ENCODE measurements around the gene SLCO2B1. TPM values are rescaled to one million over a fixed set of nuclear protein-coding genes. Genes with fewer than 3 reads are reported as not detected.

Gene SLCO2B1
- total RNA-seq, 1 experiment from 2014 or later = not detected

GRCh38 chr11:75142714-75143419 is 8.0 kb upstream of the SLCO2B1 start:
- peak; percentile 58 for DNase-seq (ENCODE audit: low spot score)
- in situ Hi-C loops (cut with HindIII; ENCODE audit: low sequenced_read_pairs) = no loop called here

- in situ Hi-C loops (cut with HindIII; ENCODE audit: low sequenced_read_pairs) = no loop called here
- no peak for DNase-seq (ENCODE audit: low spot score)
Observed at GRCh38 chr11:75143420-75143731, 7.5 kb upstream of the SLCO2B1 start.

- in situ Hi-C loops (cut with HindIII; ENCODE audit: low sequenced_read_pairs) = no loop called here
Observed at GRCh38 chr11:75144716-75145014, 6.2 kb upstream of the SLCO2B1 start.

GRCh38 chr11:75145196-75145971 is 5.5 kb upstream of the SLCO2B1 start:
- no peak for DNase-seq (ENCODE audit: low spot score)
- in situ Hi-C loops (cut with HindIII; ENCODE audit: low sequenced_read_pairs) = no loop called here

More at GRCh38 chr11:75144716-75145014, 6.2 kb upstream of the SLCO2B1 start:
- no peak for DNase-seq (ENCODE audit: low spot score)

GRCh38 chr11:75145972-75146519 is 4.9 kb upstream of the SLCO2B1 start:
- no peak for DNase-seq (ENCODE audit: low spot score)
- in situ Hi-C loops (cut with HindIII; ENCODE audit: low sequenced_read_pairs) = no loop called here

- in situ Hi-C loops (cut with HindIII; ENCODE audit: low sequenced_read_pairs) = no loop called here
- DNase-seq (ENCODE audit: low spot score) = no peak
Observed at GRCh38 chr11:75146711-75147110, 4.2 kb upstream of the SLCO2B1 start.

- no peak for DNase-seq (ENCODE audit: low spot score)
- in situ Hi-C loops (cut with HindIII; ENCODE audit: low sequenced_read_pairs) = no loop called here
Observed at GRCh38 chr11:75147191-75147874, 3.6 kb upstream of the SLCO2B1 start.

- no peak for DNase-seq (ENCODE audit: low spot score)
Observed at GRCh38 chr11:75147875-75148263, 3.0 kb upstream of the SLCO2B1 start.

GRCh38 chr11:75148436-75148983 is 2.4 kb upstream of the SLCO2B1 start:
- in situ Hi-C loops (cut with HindIII; ENCODE audit: low sequenced_read_pairs) = no loop called here
- no peak for DNase-seq (ENCODE audit: low spot score)

More at GRCh38 chr11:75147875-75148263, 3.0 kb upstream of the SLCO2B1 start:
- in situ Hi-C loops (cut with HindIII; ENCODE audit: low sequenced_read_pairs) = no loop called here

- no peak for DNase-seq (ENCODE audit: low spot score)
- in situ Hi-C loops (cut with HindIII; ENCODE audit: low sequenced_read_pairs) = no loop called here
Observed at GRCh38 chr11:75149766-75150465, 991 bp upstream of the SLCO2B1 start.

GRCh38 chr11:75151346-75152047 is 590 bp downstream of the SLCO2B1 start:
- no peak for DNase-seq (ENCODE audit: low spot score)
- in situ Hi-C loops (cut with HindIII; ENCODE audit: low sequenced_read_pairs) = no loop called here

- DNase-seq (ENCODE audit: low spot score) = no peak
- in situ Hi-C loops (cut with HindIII; ENCODE audit: low sequenced_read_pairs) = no loop called here
Observed at GRCh38 chr11:75152090-75152489, 1.2 kb downstream of the SLCO2B1 start.

- in situ Hi-C loops (cut with HindIII; ENCODE audit: low sequenced_read_pairs) = no loop called here
- no peak for DNase-seq (ENCODE audit: low spot score)
Observed at GRCh38 chr11:75152651-75153427, 1.9 kb downstream of the SLCO2B1 start.

- in situ Hi-C loops (cut with HindIII; ENCODE audit: low sequenced_read_pairs) = no loop called here
Observed at GRCh38 chr11:75154646-75155569, 4.0 kb downstream of the SLCO2B1 start.

GRCh38 chr11:75155570-75156422 is 4.9 kb downstream of the SLCO2B1 start:
- in situ Hi-C loops (cut with HindIII; ENCODE audit: low sequenced_read_pairs) = no loop called here
- no peak for DNase-seq (ENCODE audit: low spot score)

More at GRCh38 chr11:75154646-75155569, 4.0 kb downstream of the SLCO2B1 start:
- DNase-seq (ENCODE audit: low spot score) = no peak

- in situ Hi-C loops (cut with HindIII; ENCODE audit: low sequenced_read_pairs) = no loop called here
- DNase-seq (ENCODE audit: low spot score) = no peak
Observed at GRCh38 chr11:75158241-75158640, 7.3 kb downstream of the SLCO2B1 start.

Measured in G401 (cell line).